MM.1S (cell line): ENCODE results near the gene SMARCA4.
"Not testable (repeated sequence)": the region's sequence is repeated elsewhere in the genome, so short reads cannot be mapped to it uniquely, and the experiment has no call there.

Source experiments
- DNase-seq: peaks from one replicate; pipeline ENCODE4 v3.0.0-alpha.2; 2015
- H2AFZ ChIP-seq: fragments of 300-600 bp; sonication (generic); 2 replicates; pipeline ENCODE4 v1.6.0; 2016; ENCODE audit warnings: antibody characterized with exemption, low read length
- H3F3A ChIP-seq: fragments of 300-600 bp; sonication (generic); 2 replicates; pipeline ENCODE4 v1.6.1; 2016; ENCODE audit warnings: mild to moderate bottlenecking, antibody characterized with exemption, low read length, moderate library complexity, mixed read lengths; ENCODE audit not compliant: insufficient read depth
- H3K27ac ChIP-seq: fragments of 300-600 bp; sonication (generic); 2 replicates; pipeline ENCODE4 v1.5.1; 2016; ENCODE audit warnings: mild to moderate bottlenecking, low read length
- H3K27me3 ChIP-seq: fragments of 300-600 bp; sonication (generic); replicated peaks from 2 replicates; pipeline ENCODE4 v1.6.0; 2016; ENCODE audit warnings: low read length; ENCODE audit not compliant: insufficient read depth
- H3K36me3 ChIP-seq: fragments of 300-600 bp; sonication (generic); replicated peaks from 2 replicates; pipeline ENCODE4 v1.6.1; 2016; ENCODE audit warnings: mild to moderate bottlenecking, low read length, mixed read lengths; ENCODE audit not compliant: insufficient read depth
- H3K4me1 ChIP-seq: fragments of 300-600 bp; sonication (generic); 2 replicates; pipeline ENCODE4 v1.6.1; 2016; ENCODE audit warnings: low read length, mixed read lengths
- H3K4me2 ChIP-seq: fragments of 300-600 bp; sonication (generic); 2 replicates; pipeline ENCODE4 v1.6.0; 2016; ENCODE audit warnings: low read depth, low read length
- H3K4me3 ChIP-seq: fragments of 300-600 bp; sonication (generic); 2 replicates; pipeline ENCODE4 v1.5.1; 2016; ENCODE audit warnings: low read length, mixed read lengths
- H3K79me2 ChIP-seq: fragments of 300-600 bp; sonication (generic); 2 replicates; pipeline ENCODE4 v1.6.1; 2016; ENCODE audit warnings: mixed run types, low read length, mixed read lengths
- H3K9ac ChIP-seq: fragments of 300-600 bp; sonication (generic); 2 replicates; pipeline ENCODE4 v1.6.1; 2016; ENCODE audit warnings: low read length, mixed read lengths
- H3K9me2 ChIP-seq: fragments of 300-600 bp; sonication (generic); replicated peaks from 2 replicates; pipeline ENCODE4 v1.6.1; 2016; ENCODE audit warnings: mild to moderate bottlenecking, low read length, mixed read lengths; ENCODE audit not compliant: insufficient read depth
- H3K9me3 ChIP-seq: fragments of 300-600 bp; sonication (generic); replicated peaks from 2 replicates; pipeline ENCODE4 v1.6.1; 2016; ENCODE audit warnings: mild to moderate bottlenecking, low read length, mixed read lengths; ENCODE audit not compliant: insufficient read depth
- H4K20me1 ChIP-seq: fragments of 300-600 bp; sonication (generic); 2 replicates; pipeline ENCODE4 v1.6.1; 2016; ENCODE audit warnings: mild to moderate bottlenecking, low read length, moderate library complexity, mixed read lengths; ENCODE audit not compliant: insufficient read depth
- EZH2 ChIP-seq: fragments of 300-600 bp; sonication (generic); optimal IDR thresholded peaks from 2 replicates; pipeline ENCODE3; 2017; ENCODE audit warnings: low read depth, mild to moderate bottlenecking, antibody characterized with exemption, low read length, mixed read lengths
- EZH2phosphoT487 ChIP-seq: fragments of 300-600 bp; sonication (generic); IDR thresholded peaks from 2 replicates; pipeline ENCODE4 v1.6.1; 2018; ENCODE audit warnings: antibody characterized with exemption, low read length
- TF ChIP-seq, protein P1 (sequence below): fragments of 300-600 bp; sonication (generic); IDR thresholded peaks from 2 replicates; pipeline ENCODE4 v1.5.1; 2016; ENCODE audit warnings: antibody characterized with exemption, low read length, mixed read lengths

The SMARCA4 gene

DNA sequence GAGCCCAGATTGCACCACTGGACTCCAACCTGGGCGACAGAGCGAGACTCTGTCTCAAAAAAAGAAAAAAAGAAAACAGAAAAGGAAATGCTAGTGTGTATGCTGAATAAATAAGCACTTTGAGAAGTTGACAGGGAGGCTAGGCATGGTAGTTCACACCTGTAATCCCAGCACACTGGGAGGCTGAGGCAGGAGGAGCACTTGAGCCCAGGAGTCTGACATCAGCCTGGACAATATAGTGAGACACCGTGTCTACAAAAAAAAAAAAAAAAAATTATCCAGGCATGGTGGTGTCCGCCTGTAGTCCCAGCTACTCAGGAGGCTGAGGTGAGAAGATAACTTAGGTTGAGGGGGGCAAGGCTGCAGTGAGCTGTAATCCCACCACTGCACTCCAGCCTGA, 109.3 kb downstream of the SMARCA4 start:
- H3K9ac ChIP-seq: no peak overlapping the region
- no peak overlapping the region for H3K27ac ChIP-seq
- no peaks in the 10 kb centered on the region for H3K36me3 ChIP-seq
- H3F3A ChIP-seq: no peaks in the 10 kb centered on the region
- no peaks in the 10 kb centered on the region for H3K27me3 ChIP-seq
- H3K4me3 ChIP-seq: no peak overlapping the region
- DNase-seq: no peak
- H3K79me2 ChIP-seq: no peaks in the 10 kb centered on the region
- H3K4me2 ChIP-seq: no peak overlapping the region
- H3K4me1 ChIP-seq: no peaks in the 10 kb centered on the region
- no peaks in the 10 kb centered on the region for H3K9me2 ChIP-seq
- H4K20me1 ChIP-seq: no peaks in the 10 kb centered on the region
- no peaks in the 10 kb centered on the region for H3K9me3 ChIP-seq
- no peak for TF ChIP-seq EZH2
- no peak for TF ChIP-seq EZH2phosphoT487
- TF ChIP-seq, protein P1, sequence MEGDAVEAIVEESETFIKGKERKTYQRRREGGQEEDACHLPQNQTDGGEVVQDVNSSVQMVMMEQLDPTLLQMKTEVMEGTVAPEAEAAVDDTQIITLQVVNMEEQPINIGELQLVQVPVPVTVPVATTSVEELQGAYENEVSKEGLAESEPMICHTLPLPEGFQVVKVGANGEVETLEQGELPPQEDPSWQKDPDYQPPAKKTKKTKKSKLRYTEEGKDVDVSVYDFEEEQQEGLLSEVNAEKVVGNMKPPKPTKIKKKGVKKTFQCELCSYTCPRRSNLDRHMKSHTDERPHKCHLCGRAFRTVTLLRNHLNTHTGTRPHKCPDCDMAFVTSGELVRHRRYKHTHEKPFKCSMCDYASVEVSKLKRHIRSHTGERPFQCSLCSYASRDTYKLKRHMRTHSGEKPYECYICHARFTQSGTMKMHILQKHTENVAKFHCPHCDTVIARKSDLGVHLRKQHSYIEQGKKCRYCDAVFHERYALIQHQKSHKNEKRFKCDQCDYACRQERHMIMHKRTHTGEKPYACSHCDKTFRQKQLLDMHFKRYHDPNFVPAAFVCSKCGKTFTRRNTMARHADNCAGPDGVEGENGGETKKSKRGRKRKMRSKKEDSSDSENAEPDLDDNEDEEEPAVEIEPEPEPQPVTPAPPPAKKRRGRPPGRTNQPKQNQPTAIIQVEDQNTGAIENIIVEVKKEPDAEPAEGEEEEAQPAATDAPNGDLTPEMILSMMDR: no peak
- no peak overlapping the region for H2AFZ ChIP-seq

DNA sequence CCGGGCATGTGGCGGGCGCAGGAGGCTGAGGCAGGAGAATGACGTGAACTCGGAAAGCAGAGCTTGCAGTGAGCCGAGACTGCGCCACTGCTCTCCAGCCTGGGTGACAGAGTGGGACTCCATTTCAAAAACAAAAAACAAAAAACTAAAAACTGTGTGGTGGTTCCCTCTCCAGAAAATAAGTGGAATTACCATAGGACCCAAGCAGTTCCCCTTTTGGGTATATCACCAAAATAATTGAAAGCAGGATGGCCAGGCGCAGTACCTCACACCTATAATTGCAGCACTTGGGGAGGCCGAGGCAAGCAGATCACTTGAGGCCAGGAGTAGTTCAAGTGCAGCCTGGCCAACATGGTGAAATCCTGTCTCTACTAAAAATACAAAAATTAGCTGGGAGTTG, 112.7 kb downstream of the SMARCA4 start:
- H3K4me2 ChIP-seq: no peak overlapping the region
- H4K20me1 ChIP-seq: no peaks in the 10 kb centered on the region
- no peak overlapping the region for H3K27ac ChIP-seq
- H3K9ac ChIP-seq: no peak overlapping the region
- H3K27me3 ChIP-seq: no peaks in the 10 kb centered on the region
- no peak overlapping the region for H2AFZ ChIP-seq
- TF ChIP-seq EZH2phosphoT487: no peak
- TF ChIP-seq EZH2: no peak
- TF ChIP-seq, protein P1: no peak
- no peaks in the 10 kb centered on the region for H3F3A ChIP-seq
- H3K9me2 ChIP-seq: no peaks in the 10 kb centered on the region
- no peaks in the 10 kb centered on the region for H3K36me3 ChIP-seq
- no peak overlapping the region for H3K4me3 ChIP-seq
- H3K9me3 ChIP-seq: no peaks in the 10 kb centered on the region
- no peaks in the 10 kb centered on the region for H3K79me2 ChIP-seq
- no peak for DNase-seq
- no peaks in the 10 kb centered on the region for H3K4me1 ChIP-seq

DNA sequence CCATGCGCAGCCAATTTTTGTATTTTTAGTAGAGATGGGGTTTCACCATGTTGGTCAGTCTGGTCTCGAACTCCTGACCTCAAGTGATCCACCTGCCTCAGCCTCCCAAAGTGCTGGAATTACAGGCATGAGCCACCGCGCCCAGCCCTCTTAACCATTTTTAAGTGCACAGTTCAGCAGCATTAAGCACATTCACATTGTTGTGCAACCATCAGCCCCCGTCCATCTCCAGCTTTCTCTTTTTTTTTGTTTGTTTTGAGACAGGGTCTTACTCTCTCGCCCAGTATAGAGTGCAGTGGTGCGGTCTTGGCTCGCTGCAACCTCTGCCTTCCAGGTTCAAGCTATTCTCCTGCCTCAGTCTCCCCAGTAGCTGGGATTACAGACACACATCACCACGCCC, 116.0 kb downstream of the SMARCA4 start:
- H3K4me3 ChIP-seq, H4K20me1 ChIP-seq, H3F3A ChIP-seq, H3K27me3 ChIP-seq, H3K9ac ChIP-seq, DNase-seq, H3K9me2 ChIP-seq, H3K4me2 ChIP-seq, H2AFZ ChIP-seq, H3K36me3 ChIP-seq, H3K27ac ChIP-seq, H3K4me1 ChIP-seq, H3K9me3 ChIP-seq, H3K79me2 ChIP-seq: not testable (repeated sequence)

DNA sequence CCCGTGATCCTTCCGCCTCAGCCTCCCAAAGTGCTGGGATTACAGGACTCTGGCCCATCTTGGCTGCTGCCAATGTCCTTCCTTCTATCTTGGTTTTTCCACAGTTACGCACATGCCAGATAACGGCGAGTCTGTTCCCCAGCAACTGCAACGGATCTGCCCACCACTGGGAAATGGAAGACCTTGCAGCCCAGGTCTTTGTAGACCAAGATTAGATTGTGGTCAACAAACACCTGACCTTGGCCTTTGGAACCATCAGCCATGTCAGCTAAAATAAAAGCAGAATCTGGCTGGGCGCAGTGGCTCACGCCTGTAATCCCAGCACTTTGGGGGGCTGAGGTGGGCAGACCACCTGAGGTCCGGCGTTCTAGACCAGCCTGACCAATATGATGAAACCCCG, 118.1 kb downstream of the SMARCA4 start:
- Histone ChIP-seq H3K4me1 (no peaks in the 10 kb centered on the region), H3K27me3 (no peaks in the 10 kb centered on the region), H3K9me3 (no peaks in the 10 kb centered on the region), H4K20me1 (no peaks in the 10 kb centered on the region), H3F3A (no peaks in the 10 kb centered on the region), H3K9ac (no peak overlapping the region), H3K4me2 (no peak overlapping the region), H2AFZ (no peak overlapping the region), H3K27ac (no peak overlapping the region), H3K79me2 (no peaks in the 10 kb centered on the region), H3K36me3 (no peaks in the 10 kb centered on the region), H3K4me3 (no peak overlapping the region), H3K9me2 (no peaks in the 10 kb centered on the region)
- TF ChIP-seq EZH2phosphoT487: no peak
- TF ChIP-seq, protein P1: no peak
- TF ChIP-seq EZH2: no peak
- no peak for DNase-seq
